ENCODE data around the gene TIMM10B. TPM values are rescaled to one million over a fixed set of nuclear protein-coding genes. Genes with fewer than 3 reads are reported as not detected.
"Not testable (repeated sequence)": the region's sequence is repeated elsewhere in the genome, so short reads cannot be mapped to it uniquely, and the experiment has no call there.

Gene TIMM10B
- total and polyA plus RNA-seq, 2 donors (not counting 1 experiment from before 2014, with no cell fraction given): 40.9 to 47.4 TPM

DNA sequence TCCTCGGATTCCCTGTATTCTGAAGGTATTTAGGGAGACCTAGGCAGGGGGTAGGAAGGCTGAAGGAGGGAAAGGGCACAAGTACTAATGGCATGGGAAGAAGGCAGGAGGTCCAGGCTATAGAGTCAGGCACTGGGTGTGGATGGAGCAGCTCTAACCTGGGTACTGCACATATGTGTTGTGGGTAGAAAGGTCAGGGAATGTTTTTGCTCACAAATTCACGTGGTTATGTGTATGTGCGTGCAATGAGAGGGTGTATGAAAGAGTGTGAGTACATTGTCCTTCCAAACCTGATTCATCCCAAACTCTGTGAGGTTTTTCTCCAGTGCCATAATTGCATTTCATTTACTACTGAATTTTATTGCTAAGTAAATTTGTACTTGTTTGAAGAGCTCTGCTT is 39.0 kb downstream of the TIMM10B start:
- Histone ChIP-seq H3K4me1 (ENCODE audit: control insufficient read depth, extremely low read depth, insufficient read depth, low read length) (peaks cover 3% of the 10 kb centered on the region), H3K79me2 (ENCODE audit: control insufficient read depth, insufficient read depth, low read length) (no peaks in the 10 kb centered on the region)
- TF ChIP-seq EZH2 (IDR thresholded peaks at IDR 0.05; ENCODE audit: low read length, missing control alignments): no peak
- TF ChIP-seq, protein P1, sequence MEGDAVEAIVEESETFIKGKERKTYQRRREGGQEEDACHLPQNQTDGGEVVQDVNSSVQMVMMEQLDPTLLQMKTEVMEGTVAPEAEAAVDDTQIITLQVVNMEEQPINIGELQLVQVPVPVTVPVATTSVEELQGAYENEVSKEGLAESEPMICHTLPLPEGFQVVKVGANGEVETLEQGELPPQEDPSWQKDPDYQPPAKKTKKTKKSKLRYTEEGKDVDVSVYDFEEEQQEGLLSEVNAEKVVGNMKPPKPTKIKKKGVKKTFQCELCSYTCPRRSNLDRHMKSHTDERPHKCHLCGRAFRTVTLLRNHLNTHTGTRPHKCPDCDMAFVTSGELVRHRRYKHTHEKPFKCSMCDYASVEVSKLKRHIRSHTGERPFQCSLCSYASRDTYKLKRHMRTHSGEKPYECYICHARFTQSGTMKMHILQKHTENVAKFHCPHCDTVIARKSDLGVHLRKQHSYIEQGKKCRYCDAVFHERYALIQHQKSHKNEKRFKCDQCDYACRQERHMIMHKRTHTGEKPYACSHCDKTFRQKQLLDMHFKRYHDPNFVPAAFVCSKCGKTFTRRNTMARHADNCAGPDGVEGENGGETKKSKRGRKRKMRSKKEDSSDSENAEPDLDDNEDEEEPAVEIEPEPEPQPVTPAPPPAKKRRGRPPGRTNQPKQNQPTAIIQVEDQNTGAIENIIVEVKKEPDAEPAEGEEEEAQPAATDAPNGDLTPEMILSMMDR (conservative IDR thresholded peaks at IDR 0.05 in 1 of 2, IDR thresholded peaks at IDR 0.05 in 1 of 2; ENCODE audit: low read depth in 1 of 2, low read length in 2 of 2): no peak

GRCh38 chr11:6521946-6522345 is 40.6 kb downstream of the TIMM10B start:
- not testable (repeated sequence) for H3K79me2 ChIP-seq (ENCODE audit: control insufficient read depth, insufficient read depth, low read length); H3K27ac ChIP-seq (ENCODE audit: insufficient read depth, low read length); H2AFZ ChIP-seq (ENCODE audit: low read length); H3K9ac ChIP-seq (ENCODE audit: insufficient read depth, low read length); H3K9me3 ChIP-seq (ENCODE audit: control insufficient read depth, insufficient read depth, low read depth, low read length); H3K27me3 ChIP-seq (ENCODE audit: control insufficient read depth, insufficient read depth, low read length); H3K4me3 ChIP-seq (replicated peaks in 1 of 4; ENCODE audit: control extremely low read depth in 1 of 4, insufficient read depth in 1 of 4, low read depth in 3 of 4, low read length in 4 of 4); DNase-seq (ENCODE audit: low read depth in 2 of 2); H3K4me1 ChIP-seq (ENCODE audit: control insufficient read depth, extremely low read depth, insufficient read depth, low read length); H4K20me1 ChIP-seq (ENCODE audit: control insufficient read depth, extremely low read depth, insufficient read depth, low read length); H3K36me3 ChIP-seq (ENCODE audit: control insufficient read depth, insufficient read depth, low read length); H3K4me2 ChIP-seq (ENCODE audit: extremely low read depth, insufficient read depth, low read length)

More for the DNA sequence above, 39.0 kb downstream of the TIMM10B start:
- H3K4me2 ChIP-seq (ENCODE audit: extremely low read depth, insufficient read depth, low read length): no peak overlapping the region
- H3K9me3 ChIP-seq (ENCODE audit: control insufficient read depth, insufficient read depth, low read depth, low read length): no peaks in the 10 kb centered on the region
- no peak overlapping the region for H2AFZ ChIP-seq (ENCODE audit: low read length)
- H3K4me3 ChIP-seq (replicated peaks in 1 of 4; ENCODE audit: control extremely low read depth in 1 of 4, insufficient read depth in 1 of 4, low read depth in 3 of 4, low read length in 4 of 4): no peak overlapping the region
- no peaks in the 10 kb centered on the region for H3K36me3 ChIP-seq (ENCODE audit: control insufficient read depth, insufficient read depth, low read length)
- H3K27me3 ChIP-seq (ENCODE audit: control insufficient read depth, insufficient read depth, low read length): no peaks in the 10 kb centered on the region
- H3K27ac ChIP-seq (ENCODE audit: insufficient read depth, low read length): no peak overlapping the region
- no peak overlapping the region for H3K9ac ChIP-seq (ENCODE audit: insufficient read depth, low read length)
- no peak for DNase-seq (ENCODE audit: low read depth in 2 of 2)
- no peaks in the 10 kb centered on the region for H4K20me1 ChIP-seq (ENCODE audit: control insufficient read depth, extremely low read depth, insufficient read depth, low read length)

GRCh38 chr11:6523253-6523652 is 42.0 kb downstream of the TIMM10B start:
- Histone ChIP-seq H3K36me3 (ENCODE audit: control insufficient read depth, insufficient read depth, low read length) (no peaks in the 10 kb centered on the region), H4K20me1 (ENCODE audit: control insufficient read depth, extremely low read depth, insufficient read depth, low read length) (no peaks in the 10 kb centered on the region), H3K4me3 (replicated peaks in 1 of 4; ENCODE audit: control extremely low read depth in 1 of 4, insufficient read depth in 1 of 4, low read depth in 3 of 4, low read length in 4 of 4) (no peak overlapping the region), H3K79me2 (ENCODE audit: control insufficient read depth, insufficient read depth, low read length) (no peaks in the 10 kb centered on the region), H3K27ac (ENCODE audit: insufficient read depth, low read length) (no peak overlapping the region), H3K27me3 (ENCODE audit: control insufficient read depth, insufficient read depth, low read length) (no peaks in the 10 kb centered on the region), H2AFZ (ENCODE audit: low read length) (no peak overlapping the region), H3K4me2 (ENCODE audit: extremely low read depth, insufficient read depth, low read length) (peak overlapping the region; percentile 9), H3K4me1 (ENCODE audit: control insufficient read depth, extremely low read depth, insufficient read depth, low read length) (peaks cover 3% of the 10 kb centered on the region), H3K9me3 (ENCODE audit: control insufficient read depth, insufficient read depth, low read depth, low read length) (no peaks in the 10 kb centered on the region), H3K9ac (ENCODE audit: insufficient read depth, low read length) (no peak overlapping the region)
- TF ChIP-seq EZH2 (IDR thresholded peaks at IDR 0.05; ENCODE audit: low read length, missing control alignments): no peak
- TF ChIP-seq, protein P1 (conservative IDR thresholded peaks at IDR 0.05 in 1 of 2, IDR thresholded peaks at IDR 0.05 in 1 of 2; ENCODE audit: low read depth in 1 of 2, low read length in 2 of 2): no peak
- DNase-seq (ENCODE audit: low read depth in 2 of 2): peak in 1 of 2 donors; percentile 78

All from fibroblast of lung (primary cell).